ENCODE data around the gene CD63.

CD63 gene

GRCh38 chr12:55679691-55680090 lies 49.1 kb downstream of the CD63 start:
- peaks cover 14% of the 10 kb centered on the region for H3K4me1 Mint-ChIP-seq
- no peak overlapping the region for H3K4me3 Mint-ChIP-seq
- H3K27ac Mint-ChIP-seq, result no peak overlapping the region
- DNase-seq (no peak), ATAC-seq (no peak)
- H3K9me3 Mint-ChIP-seq, result no peaks in the 10 kb centered on the region
- peaks cover 41% of the 10 kb centered on the region for H3K27me3 Mint-ChIP-seq

- no peak overlapping the region for H3K27ac Mint-ChIP-seq
- peaks cover 11% of the 10 kb centered on the region for H3K4me1 Mint-ChIP-seq
- no peaks in the 10 kb centered on the region for H3K9me3 Mint-ChIP-seq
- DNase-seq (no peak), ATAC-seq (no peak)
- H3K27me3 Mint-ChIP-seq, result peaks cover 21% of the 10 kb centered on the region
- H3K4me3 Mint-ChIP-seq, result no peak overlapping the region
Observed at GRCh38 chr12:55676707-55677106, 52.1 kb downstream of the CD63 start.

GRCh38 chr12:55675666-55676065 lies 53.1 kb downstream of the CD63 start:
- ATAC-seq (no peak), DNase-seq (no peak)
- Mint-ChIP-seq H3K27ac (no peak overlapping the region), H3K4me3 (no peak overlapping the region), H3K9me3 (no peaks in the 10 kb centered on the region), H3K27me3 (peaks cover 10% of the 10 kb centered on the region), H3K4me1 (peaks cover under 1% of the 10 kb centered on the region)
